CD4-positive, alpha-beta T cell treated with Interleukin-17A for 4 hours (primary cell): ENCODE results near the gene STUB1.

ENCODE experiments used
- DNase-seq: peaks from one replicate; pipeline ENCODE4 v3.0.0-alpha.2; 2020; ENCODE audit warnings: mixed read lengths

Gene STUB1

DNA sequence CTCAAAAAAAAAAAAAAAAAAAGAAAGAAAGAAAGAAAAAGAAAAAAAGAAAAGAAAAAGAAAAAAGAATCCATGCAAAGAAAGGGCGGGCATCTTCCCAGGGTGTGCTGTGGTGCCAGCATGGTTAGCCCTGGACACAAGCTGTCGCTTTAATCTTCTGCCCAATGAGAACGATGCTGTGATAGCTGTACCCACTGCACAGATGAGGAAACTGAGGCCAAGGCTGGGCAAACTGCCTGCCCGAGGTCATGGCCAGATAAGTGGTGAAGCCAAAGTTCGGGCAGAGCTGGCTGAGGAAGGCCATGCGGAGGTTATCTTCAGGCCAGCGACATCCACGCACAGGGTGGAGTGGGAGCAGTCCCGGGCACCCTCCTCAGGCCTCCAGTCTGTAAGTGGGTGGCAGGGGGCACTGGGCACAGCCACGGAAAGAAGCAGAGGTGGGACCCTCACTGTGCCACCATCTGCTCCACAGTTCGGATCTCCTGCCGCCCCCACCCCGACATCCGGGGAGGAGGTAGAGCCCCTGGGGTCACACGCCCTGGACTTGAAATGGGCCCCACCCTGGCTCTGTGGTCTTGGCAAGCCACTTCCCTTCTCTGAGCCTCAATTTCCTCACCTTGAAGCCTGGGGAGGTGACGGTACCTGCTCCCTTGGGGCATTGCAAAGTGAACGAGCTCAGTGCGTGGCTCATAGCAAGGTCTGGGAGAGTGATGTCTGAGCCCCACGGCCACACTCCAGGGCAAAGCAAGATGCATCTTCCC, 18.9 kb downstream of the STUB1 start:
- DNase-seq: no peak

DNA sequence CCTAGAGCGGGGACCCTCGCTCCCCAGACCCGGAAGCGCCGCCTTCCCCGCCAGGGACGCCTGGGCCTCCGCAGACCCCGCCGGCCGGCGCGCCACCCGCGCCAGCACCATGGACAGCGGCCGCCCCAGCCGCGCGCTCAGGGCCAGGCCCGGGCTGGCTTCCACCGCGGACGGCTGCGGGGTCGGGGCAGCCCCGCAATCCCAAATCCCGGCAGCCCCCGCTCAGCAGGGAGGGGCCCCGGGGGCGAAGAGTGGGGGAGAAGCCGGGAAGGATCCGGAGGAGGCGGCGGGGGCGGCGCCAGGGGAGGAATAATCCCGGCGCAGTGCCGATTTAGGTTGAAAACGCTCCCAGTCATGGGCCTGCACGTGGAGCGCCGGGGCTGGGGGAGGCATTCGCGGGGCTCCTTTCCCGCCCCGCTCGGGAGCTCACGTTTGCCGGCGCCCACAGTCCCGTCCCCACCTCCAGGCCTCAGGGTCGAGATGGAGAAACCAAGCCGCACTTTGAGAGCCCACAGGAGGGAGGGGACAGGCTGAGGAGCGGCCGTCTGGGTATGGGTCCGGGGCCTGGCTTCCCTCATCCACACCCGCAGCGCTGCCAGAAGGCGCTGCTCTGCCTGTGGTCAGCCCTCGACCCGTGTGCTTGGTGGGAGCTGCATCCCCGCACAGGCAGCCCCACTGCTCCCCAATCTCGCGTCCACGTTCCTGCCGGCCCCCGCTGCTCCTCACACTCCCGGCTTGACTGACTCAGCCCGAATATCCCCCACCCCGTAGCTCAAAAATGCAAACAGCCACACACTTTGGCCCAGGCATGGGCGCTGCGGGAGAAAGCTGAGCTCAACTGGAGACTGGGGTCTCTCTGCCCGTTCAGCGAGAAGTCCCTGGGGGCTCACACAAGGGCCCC, 20.7 kb downstream of the STUB1 start:
- DNase-seq: peak; percentile 65

DNA sequence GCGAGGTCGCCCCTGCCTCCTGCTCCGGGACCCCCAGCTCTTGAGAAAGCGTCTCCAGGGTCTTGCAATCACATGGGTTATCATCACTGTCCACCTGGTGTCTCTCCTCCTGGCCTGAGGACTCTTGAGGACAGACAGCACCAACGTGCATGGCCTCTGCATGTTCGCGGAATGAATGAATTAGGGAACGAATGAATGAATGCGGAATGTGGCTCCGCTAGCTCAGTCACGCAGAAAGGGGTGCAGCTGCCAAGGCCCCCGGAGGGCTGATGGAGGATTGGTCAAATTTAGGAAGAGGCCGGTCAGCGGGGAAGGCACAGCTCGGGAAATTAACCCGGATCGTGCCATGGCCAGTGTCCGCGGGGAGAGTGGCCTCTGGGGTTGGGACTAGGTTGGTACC, 22.1 kb downstream of the STUB1 start:
- DNase-seq: no peak

- no peak for DNase-seq
Observed at GRCh38 chr16:703406-703805, 23.2 kb downstream of the STUB1 start.

DNA sequence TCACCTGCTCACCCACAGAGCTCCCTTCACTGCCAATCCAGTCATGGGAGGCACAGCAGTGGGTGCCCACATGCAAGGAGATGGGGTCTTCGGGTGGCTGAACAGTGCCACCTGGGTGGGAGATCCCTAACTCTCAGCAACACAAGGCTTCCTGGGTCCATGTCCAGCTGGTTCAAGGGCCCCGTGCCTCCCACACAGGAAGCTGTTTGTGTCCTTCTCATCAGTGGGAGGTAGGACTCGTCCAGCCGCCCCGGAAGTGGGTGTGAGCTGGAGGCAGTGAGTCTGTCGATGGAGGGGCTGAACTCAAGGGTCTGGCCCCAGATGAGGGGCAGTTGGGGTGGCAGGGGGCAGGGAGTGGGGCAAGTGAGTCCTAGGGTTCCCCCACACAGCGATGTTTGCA, 23.8 kb downstream of the STUB1 start:
- no peak for DNase-seq

- no peak for DNase-seq
Observed at GRCh38 chr16:704552-705380, 24.6 kb downstream of the STUB1 start.

- DNase-seq: no peak
Observed at GRCh38 chr16:705431-706188, 25.4 kb downstream of the STUB1 start, which contains the start of gene FBXL16. TSS of gene FBXL16 (minus strand) at chr16:705801. CDS start at chr16:697405, 8,396 bp downstream.

DNA sequence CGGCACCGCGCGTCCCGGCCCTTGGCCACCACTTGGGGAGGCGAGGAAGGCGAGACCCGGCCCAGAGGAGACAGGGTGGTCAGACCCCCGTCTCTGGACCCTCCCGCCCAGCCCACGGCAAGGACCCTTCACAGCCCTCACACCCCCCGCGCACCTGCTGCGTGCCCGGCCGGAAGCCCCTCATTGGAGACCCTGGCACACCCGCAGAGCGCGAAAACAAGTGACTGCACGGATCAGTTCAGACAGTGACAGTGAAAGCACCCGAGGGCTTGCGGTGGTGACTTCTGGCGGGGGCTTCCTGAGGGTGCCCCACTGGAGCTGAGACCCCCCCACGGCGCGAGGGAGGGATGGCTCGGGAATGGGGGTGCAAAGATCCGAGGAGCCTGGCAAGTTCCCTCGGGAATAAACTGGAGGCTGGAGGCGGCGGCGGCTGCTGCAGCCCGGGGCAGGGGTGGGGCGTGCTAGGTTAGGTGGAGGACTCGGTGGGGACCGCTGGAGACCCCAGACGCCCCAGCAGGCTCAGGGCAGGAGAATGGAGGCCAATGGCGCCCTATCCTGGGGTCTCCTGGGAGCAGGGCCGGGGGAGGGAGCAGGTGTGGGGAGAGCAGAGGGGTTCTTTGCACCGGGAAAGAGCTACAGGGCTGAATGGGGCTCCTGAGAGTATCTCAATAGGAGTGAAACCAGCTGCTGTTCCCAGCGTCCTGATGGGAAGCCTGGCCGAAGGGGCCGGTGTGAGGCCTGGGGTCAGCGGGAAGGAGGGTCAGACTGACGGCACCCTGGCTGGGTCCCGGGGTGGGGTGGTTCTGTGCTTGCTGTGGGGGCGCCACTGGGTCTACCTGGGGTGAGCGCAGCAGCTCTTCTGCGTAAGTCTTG, 26.2 kb downstream of the STUB1 start:
- no peak for DNase-seq

DNA sequence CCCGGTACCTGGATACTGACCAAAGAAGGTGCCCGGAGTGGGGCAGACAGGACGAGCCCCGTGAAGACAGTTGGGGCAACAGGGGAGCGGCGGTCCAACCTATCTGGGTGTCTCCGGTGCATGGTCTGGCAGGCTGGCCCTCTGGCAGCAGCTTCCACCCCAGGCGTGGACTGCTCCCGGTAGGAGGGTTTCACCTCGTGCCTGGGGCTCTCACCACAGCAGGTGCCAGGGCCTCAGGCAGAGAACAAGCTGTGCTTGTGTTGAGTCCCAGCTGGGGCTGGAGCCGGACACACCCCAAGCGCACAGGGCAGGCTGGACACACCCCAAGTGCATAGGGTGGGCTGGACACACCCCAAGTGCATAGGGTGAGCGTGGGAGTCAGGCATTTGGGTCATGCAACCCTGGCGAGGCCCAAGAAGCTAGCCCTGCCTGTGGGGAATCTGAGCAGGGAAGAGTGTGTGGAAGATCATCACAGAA, 26.9 kb downstream of the STUB1 start:
- DNase-seq: no peak

DNA sequence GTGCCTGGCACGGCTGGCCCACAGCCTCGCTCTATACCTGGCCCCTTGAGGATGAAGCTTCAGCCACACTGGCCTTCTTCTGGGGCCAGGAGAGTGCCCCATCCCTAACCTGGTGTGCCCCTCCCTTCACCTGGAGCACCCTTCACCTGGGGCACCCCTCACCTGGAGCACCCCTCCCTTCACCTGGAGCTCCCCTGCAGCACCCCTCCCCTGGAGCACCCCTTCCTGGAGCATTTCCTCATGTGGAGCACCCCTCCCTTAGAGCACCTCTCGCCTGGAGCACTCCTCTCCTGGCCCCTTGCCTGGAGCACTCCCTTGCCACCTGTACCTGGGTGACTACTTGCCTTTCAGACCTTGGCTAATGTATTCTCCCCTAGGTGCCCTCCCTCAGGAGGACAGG, 27.8 kb downstream of the STUB1 start:
- DNase-seq: no peak

DNA sequence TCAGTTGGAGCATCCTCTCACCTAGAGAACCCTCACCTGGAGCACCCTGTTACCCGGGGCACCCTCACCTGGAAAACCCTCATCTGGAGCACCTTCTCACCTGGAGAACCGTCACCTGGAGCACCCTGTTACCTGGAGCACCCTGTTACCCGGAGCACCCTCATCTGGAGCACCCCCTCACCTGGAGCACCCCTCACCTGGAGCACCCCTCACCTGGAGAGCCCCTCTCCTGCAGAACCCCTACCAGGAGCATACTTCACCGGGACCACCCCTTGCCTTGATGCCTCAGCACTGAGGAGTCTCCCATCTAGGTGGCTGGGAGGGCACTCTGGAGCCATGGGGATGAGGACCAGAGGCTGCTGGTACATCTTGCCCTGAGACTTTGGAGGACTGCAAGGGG, 28.7 kb downstream of the STUB1 start:
- DNase-seq: no peak

DNA sequence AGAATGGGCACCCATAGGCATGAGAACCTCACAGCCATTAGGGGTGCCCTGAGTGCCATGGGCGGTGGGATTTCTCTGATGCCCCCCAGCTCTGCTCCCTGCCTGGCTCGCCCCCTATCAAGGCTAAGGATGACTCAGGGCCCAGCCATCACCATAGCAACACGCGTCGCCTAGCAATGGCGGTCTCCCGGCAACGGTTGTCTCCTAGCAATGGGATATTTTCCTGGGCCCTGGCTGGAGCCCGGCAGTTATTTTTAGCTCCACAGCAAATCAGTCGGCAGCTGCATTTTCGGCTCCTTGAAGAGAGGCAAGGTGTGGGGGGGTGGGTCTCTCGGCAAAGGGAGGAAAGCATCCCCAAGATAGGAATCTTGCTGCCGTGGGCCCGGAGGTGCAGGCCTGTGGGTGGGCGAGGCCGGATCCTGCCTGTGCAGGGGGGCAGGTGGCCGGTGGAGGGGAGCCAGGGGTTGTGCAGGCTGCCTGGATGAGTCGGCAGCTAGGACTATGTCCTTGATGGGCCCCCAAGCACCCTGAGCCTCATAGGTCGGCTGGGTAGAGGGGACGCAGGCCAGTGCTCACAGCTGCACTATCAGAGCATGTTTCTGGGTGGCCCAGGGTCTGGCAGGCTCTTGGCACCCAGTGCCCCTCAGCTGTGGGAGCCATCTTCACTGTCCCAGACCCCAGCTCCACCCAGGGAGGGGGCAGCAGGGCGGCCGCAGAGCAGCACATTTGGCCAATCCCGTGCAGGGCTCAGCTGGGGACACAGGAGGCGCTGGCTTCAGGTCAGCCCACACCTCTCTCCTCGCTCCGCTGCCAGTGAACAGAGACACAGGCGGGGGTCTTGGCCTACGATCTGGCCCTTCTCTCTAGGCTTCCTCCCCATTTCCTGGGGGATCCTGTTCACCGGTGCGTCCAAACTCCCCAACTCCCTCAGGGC, 29.6 kb downstream of the STUB1 start:
- no peak for DNase-seq

DNA sequence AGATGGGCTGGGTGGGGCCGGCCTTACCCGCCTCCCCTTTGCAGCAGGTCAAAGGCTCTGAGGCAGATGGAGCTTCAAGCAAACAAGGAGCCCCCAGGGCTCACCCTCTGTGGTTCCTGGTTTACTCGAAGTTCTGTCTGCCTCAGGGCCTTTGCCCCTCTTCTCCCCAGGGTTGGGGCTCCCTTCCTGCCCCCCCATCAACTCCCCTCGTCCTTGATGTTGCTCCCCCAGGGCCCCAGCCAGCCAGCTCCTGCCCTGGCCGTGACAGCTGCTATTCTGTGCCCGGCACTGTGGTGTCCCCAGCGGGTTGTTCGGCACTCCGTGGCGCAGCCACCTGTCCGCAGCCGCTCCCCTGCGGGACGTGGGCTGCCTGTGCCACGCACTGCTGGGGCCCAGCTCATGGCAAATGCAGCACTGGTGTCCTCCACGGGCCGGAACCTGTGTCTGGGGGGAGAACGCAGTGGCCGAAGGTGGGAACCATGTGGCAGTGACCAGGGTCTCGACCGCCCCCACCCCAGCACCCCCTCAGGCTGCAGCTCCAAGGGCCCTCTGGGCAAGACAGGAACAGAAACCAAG, 30.4 kb downstream of the STUB1 start:
- no peak for DNase-seq

DNA sequence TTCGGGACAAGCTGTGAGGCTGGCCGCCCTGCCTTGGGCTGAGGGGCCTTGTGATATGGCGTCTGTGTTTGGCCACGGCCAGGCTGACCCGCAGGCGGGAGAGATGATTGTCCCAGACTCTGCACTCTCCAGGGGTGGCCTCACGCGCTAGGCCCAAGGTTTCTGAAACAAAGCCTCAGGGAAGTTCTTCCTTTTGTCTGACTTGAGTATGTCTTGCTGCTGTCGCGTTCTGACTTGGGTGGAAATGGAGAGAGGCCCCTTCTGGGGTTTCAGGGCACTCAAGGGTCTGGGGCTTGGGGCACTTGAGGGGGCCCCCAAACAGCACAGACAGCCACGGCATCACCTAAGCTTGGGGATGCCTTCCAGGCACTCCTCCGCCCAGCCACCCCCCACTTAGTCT, 30.9 kb downstream of the STUB1 start:
- DNase-seq: no peak

DNA sequence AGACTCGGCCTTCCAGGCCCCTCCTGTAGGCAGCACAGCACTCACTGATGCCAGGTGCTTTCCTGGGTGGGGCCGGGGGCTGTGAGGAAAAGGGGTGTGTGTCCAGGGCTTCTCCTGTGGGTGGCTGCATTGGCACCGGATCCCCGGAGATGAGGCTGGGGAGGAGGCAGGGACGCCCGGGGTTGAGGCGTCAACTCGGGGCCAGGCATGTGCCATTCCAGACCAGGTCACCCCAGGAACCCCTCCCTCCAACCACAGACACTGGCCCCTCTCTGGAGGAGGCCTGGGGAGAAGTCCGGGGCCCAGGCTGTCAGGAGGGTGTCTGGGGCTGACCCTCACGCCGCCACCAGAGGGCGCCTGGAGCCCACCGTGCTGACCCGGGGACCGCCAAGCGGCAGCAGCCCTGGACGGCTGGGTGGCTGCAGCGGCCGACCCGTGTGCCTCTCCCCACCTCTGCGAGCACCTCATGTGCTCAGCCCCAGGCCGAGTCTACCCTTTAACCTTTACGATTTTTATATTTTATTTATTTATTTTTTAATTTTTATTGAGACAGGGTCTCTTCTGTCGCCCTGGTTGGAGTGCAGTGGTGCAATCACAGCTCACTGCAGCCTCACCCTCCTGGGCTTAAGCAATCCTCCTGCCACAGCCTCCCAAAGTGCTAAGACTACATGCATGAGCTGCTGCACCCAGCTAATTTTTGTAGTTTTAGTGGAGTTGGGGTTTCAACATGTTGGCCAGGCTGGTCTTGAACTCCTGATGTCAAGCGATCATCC, 31.5 kb downstream of the STUB1 start:
- peak; percentile 89 for DNase-seq

DNA sequence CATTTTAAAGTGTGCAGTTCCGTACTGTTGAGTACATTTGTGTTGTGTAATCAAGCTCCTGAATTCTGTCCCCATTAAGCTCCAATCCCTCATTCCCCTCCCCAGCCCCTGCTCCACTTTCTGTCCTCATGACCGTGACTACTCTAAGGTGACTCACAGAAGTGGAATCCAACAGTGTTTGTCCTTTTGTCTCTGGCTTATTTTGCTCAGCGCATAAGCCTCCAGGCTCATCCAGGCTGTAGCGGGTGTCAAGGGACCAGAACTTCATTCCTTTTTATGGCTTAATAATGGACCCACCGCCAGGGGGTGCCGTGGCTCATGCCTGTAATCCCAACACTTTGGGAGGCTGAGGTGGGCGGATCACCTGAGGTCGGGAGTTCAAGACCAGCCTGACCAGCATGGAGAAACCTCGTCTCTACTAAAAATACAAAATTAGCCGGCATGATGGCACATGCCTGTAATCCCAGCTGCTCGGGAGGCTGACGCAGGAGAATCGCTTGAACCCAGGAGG, 32.6 kb downstream of the STUB1 start:
- peak; percentile 68 for DNase-seq

DNA sequence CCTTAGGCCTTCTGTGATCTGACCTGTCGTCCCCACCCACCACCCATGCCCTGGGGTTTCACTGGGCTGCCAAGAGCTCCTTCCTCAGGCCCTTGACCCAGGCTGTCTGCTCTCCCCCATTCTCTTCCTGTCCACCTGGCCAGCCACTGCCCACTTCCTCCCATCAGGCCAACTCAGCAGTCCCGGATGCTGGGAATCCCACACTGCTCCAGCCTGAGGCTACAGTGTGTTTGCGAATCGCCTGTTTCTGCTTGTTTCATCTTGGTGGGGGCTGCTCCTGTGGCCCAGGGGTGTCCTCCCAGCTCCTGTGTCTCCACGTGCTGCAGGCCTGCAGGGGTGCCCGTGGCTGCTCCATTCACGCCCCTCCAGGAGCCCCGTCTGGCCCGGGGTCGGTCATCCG, 33.9 kb downstream of the STUB1 start:
- no peak for DNase-seq
